ENCODE measurements around the gene PPP4R2.

DNA sequence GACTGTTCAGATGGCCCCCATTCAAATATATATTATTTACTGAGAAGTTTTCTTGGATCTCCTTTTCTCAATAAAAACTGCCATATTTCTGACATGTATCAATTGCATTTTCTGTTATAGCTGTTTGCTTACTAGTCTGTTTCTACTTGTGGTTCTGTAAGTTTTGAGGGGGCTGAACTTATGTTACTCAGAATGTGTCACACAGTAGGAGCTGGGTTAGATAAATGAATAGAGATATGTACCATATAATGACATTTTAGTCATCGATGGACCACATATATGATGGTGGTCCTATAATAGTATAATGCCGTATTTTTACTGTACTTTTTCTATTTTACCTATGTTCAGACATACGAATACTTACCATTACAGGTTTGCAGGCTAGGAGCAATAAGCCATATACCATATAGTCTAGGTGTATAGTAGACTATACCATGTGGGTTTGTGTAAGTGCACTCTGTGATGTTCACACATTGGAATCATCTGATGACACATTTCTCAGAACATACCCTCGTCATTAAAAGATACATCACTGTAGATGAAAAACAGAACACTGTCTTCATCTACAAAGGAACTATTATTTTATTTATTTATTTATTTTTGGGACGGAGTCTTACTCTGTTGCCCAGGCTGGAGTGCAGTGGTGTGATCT lies 22.3 kb downstream of the PPP4R2 start:
- TF ChIP-seq TARDBP (IDR thresholded peaks at IDR 0.05) (no peak), SP1 (IDR thresholded peaks at IDR 0.05) (no peak), HDGF (IDR thresholded peaks at IDR 0.05; ENCODE audit: borderline replicate concordance) (no peak), FOXM1 (IDR thresholded peaks at IDR 0.05; ENCODE audit: borderline replicate concordance) (no peak), BHLHE40 (IDR thresholded peaks at IDR 0.05; ENCODE audit: borderline replicate concordance) (no peak), ZNF384 (IDR thresholded peaks at IDR 0.05) (no peak), SUZ12 (IDR thresholded peaks at IDR 0.05) (no peak), ARNT (IDR thresholded peaks at IDR 0.05) (no peak), NFRKB (IDR thresholded peaks at IDR 0.05) (no peak), FOXK2 (IDR thresholded peaks at IDR 0.05) (no peak)
- TF ChIP-seq, protein P1, sequence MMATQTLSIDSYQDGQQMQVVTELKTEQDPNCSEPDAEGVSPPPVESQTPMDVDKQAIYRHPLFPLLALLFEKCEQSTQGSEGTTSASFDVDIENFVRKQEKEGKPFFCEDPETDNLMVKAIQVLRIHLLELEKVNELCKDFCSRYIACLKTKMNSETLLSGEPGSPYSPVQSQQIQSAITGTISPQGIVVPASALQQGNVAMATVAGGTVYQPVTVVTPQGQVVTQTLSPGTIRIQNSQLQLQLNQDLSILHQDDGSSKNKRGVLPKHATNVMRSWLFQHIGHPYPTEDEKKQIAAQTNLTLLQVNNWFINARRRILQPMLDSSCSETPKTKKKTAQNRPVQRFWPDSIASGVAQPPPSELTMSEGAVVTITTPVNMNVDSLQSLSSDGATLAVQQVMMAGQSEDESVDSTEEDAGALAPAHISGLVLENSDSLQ (IDR thresholded peaks at IDR 0.05), result no peak
